22Rv1 (cell line): Measurements from ENCODE around the gene LMO7.

Source experiments
- H3K27ac ChIP-seq: fragments of 450-650 bp; 2 replicates; pipeline ENCODE4 v1.5.1; 2017
- ZFX ChIP-seq: fragments of 450-650 bp; IDR thresholded peaks from 2 replicates; pipeline ENCODE4 v1.6.1; 2017; ENCODE audit warnings: antibody characterized with exemption, borderline replicate concordance
- TF ChIP-seq, protein P1 (sequence below): fragments of 450-650 bp; IDR thresholded peaks from 2 replicates; pipeline ENCODE4 v1.5.1; 2017; ENCODE audit warnings: mild to moderate bottlenecking

Gene LMO7

DNA sequence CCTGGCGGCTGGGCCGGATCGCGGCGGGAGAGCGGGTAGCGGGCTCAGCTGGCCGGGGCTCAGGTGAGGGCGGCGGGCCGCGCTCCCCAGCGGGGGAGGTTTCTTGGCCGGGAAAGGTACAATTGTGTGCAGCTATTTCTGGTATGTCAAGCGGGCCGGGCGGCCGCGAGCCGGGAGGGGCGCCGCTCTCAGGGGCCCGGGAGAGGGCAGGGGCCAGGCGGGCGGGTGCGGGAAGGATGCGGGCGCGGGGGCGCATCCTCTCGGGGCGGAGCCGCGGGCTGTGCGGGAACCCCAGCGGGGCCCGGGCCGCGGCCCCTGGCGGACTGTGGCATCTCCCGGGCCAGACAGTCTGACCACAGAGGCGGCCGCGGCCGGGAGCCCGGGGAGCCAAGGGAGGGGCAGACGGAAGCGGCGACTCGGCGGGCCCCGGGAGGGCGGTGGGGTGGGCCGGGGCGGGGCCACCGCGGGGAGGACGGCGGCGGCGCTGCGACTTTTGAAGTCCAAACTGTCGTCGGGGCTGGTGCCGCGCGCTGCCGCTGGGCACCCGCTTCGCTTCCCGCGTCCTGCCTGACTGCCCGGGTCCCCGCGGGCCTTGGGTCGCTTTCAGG, at the start of gene LMO7:
Gene LMO7 (plus strand): TSS at position 503 of the 608 bp plus-strand sequence. CDS start 328 bp downstream, outside the sequence.
- TF ChIP-seq, protein P1, sequence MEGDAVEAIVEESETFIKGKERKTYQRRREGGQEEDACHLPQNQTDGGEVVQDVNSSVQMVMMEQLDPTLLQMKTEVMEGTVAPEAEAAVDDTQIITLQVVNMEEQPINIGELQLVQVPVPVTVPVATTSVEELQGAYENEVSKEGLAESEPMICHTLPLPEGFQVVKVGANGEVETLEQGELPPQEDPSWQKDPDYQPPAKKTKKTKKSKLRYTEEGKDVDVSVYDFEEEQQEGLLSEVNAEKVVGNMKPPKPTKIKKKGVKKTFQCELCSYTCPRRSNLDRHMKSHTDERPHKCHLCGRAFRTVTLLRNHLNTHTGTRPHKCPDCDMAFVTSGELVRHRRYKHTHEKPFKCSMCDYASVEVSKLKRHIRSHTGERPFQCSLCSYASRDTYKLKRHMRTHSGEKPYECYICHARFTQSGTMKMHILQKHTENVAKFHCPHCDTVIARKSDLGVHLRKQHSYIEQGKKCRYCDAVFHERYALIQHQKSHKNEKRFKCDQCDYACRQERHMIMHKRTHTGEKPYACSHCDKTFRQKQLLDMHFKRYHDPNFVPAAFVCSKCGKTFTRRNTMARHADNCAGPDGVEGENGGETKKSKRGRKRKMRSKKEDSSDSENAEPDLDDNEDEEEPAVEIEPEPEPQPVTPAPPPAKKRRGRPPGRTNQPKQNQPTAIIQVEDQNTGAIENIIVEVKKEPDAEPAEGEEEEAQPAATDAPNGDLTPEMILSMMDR = 0 out of 2 replicates have a peak, but pooled peaks have one; percentile 9
- TF ChIP-seq ZFX = no peak
- H3K27ac ChIP-seq = peak within 1 kb of the TSS; percentile 51

DNA sequence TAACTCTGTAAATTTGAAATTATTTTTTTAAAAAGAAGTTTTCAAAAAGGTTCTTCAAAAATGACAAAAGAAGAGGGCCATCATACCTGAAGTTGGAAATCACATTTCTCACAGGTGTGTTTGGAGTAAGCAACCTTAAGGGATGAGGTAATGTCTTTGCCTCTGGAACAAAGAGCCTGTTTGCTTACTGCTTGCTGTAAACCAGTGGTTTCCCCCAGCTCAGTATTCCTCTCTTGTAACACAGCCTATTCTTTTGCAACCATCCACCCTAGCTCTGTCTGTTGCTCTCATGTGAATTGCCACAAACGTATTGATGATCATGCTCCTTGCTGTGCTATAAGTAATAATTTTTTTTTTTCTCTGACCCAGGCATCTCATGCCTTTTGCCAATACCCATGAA, 48.5 kb upstream of the LMO7 start:
- TF ChIP-seq ZFX = no peak
- TF ChIP-seq, protein P1 = no peak
- H3K27ac ChIP-seq = no peak overlapping the region

DNA sequence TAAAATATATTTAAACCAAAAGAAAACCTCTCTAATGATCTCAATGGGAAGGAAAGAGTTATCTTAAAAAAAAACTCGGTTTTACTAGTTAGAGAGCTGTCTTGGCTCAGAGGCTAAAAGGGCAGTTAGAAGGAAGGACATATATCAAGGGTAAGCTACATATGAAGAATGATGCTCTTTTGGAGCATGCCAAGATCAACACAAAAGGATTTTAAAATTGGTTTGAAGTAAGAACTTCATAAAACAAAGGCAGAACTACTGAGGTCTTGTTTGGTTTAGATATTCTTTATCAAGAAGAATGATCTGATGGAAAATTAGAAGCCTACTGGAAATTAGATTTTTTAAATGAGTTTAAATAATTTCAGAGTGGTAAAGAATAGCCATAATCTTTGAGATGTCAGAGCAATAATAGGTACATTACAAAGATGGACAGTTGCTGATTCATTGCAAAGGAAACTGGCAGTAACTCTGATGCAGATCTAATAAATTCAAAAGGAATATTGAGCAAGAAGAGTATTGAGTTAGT, 39.4 kb upstream of the LMO7 start:
- TF ChIP-seq, protein P1 = no peak
- TF ChIP-seq ZFX = no peak
- no peak overlapping the region for H3K27ac ChIP-seq

DNA sequence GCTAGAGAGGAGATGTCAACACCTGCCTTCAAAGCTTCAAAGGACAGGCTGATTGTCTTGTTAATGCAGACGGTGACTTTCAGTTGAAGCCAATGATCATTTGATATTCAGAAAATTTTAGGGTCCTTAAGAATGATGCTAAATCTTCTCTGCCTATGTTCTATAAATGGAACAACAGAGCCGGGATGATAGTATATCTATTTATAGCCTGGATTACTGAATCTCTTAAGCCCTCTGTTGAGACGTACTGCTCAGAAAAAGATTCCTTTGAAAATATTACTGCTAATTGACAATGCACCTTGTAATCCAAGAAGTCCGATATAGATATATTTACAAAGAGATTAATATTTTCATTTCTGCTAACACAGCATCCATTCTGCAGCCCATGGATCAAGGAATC, 35.8 kb upstream of the LMO7 start:
- TF ChIP-seq ZFX = no peak
- TF ChIP-seq, protein P1 = no peak

DNA sequence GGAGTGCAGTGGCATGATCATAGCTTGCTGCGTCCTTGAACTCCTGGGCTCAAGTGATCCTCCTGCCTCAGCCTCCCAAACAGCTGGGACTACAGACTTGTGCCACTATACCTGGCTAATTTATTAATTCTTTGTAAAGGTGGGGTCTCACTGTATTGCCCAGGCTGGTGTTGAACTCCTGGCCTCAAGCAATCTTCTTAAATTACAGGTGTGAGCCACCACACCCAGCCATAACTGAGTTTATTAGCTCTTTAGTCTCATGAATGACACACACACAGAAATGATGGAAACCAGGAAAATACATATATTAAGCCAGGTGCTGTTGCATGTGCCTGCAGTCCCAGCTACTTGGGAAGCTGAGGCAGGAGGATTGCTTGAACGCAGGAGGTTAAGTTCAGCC, 33.1 kb upstream of the LMO7 start:
- H3K27ac ChIP-seq = no peak overlapping the region
- TF ChIP-seq, protein P1 = no peak
- TF ChIP-seq ZFX = no peak

More for the DNA sequence above, 35.8 kb upstream of the LMO7 start:
- no peak overlapping the region for H3K27ac ChIP-seq

DNA sequence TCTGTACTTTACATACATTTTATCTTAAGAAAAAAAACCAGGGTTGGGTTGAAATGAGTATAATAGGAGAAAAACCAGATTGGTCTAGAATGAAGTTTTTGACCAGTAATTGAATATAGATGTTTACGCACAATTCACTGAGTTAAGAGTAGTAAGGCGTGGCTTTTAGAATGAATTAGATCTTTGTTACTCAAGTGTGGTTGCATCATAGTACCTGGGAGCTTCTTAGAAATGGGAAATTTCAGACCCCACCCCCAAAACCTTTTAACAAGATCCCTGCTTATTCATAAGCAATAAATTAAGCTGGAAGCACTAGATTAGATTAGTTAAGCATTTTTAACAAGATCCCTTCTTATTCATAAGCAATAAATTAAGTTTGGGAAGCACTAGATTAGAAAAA, 28.7 kb upstream of the LMO7 start:
- no peak for TF ChIP-seq ZFX
- TF ChIP-seq, protein P1 = no peak
- H3K27ac ChIP-seq = no peak overlapping the region

DNA sequence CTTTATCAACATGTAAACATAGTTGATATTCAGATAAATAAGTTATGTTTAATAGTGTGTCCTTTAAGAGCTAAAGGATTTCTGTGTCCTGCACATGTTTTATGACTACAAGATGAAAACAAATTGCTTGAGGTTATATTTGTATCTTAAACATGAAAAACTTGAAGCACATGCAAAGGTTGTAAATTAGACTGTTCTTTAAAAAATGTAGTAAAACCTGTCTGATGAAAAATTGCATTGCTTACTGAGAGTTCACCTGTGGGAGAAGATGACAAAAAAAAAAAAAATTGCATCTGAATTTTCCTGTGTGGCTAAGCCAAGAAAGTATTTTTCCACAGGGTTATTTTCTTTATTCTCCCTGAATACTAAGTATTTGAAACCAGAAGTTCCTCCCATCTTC, 25.7 kb upstream of the LMO7 start:
- no peak for TF ChIP-seq ZFX
- TF ChIP-seq, protein P1 = no peak
- peak overlapping the region; percentile 1; the same call in 1 of the 2 replicates for H3K27ac ChIP-seq
